GM12892 (cell line): ENCODE results near the gene PPFIA1.
"Not testable (repeated sequence)": the region's sequence is repeated elsewhere in the genome, so short reads cannot be mapped to it uniquely, and the experiment has no call there.

Experiments used
- DNase-seq: peaks from one replicate; pipeline ENCODE4 v3.0.0; 2011; ENCODE audit not compliant: insufficient read length
- FAIRE-seq: peaks from 2 replicates; lab custom pipeline; 2011; peaks lifted over from hg19 to GRCh38; lab: Jason Lieb, UNC
- POLR2A ChIP-seq: IDR thresholded peaks from 2 replicates; pipeline ENCODE4 v1.6.1; 2011; ENCODE audit warnings: low read depth, low read length, control low read depth
- POLR2AphosphoS5 ChIP-seq: IDR thresholded peaks from 2 replicates; pipeline ENCODE4 v1.6.1; 2011; ENCODE audit warnings: low read depth, low read length, control low read depth
- TAF1 ChIP-seq: IDR thresholded peaks from 2 replicates; pipeline ENCODE4 v1.6.1; 2011; ENCODE audit warnings: low read depth, mild to moderate bottlenecking, control low read depth, low read length, borderline replicate concordance

The PPFIA1 gene

GRCh38 chr11:70405679-70406395 lies 135.3 kb downstream of the PPFIA1 start:
- TF ChIP-seq POLR2AphosphoS5 = no peak
- TF ChIP-seq TAF1 = no peak
- no peak for TF ChIP-seq POLR2A
- FAIRE-seq (no peak), DNase-seq (no peak)

GRCh38 chr11:70407121-70407520 lies 136.6 kb downstream of the PPFIA1 start:
- no peak for TF ChIP-seq TAF1
- no peak for FAIRE-seq
- no peak for DNase-seq

GRCh38 chr11:70407814-70408213 lies 137.3 kb downstream of the PPFIA1 start:
- FAIRE-seq (no peak), DNase-seq (no peak)
- no peak for TF ChIP-seq POLR2AphosphoS5
- TF ChIP-seq TAF1 = no peak
- TF ChIP-seq POLR2A = no peak

- not testable (repeated sequence) for DNase-seq, FAIRE-seq
Measured at GRCh38 chr11:70408326-70408725, 137.8 kb downstream of the PPFIA1 start.

DNA sequence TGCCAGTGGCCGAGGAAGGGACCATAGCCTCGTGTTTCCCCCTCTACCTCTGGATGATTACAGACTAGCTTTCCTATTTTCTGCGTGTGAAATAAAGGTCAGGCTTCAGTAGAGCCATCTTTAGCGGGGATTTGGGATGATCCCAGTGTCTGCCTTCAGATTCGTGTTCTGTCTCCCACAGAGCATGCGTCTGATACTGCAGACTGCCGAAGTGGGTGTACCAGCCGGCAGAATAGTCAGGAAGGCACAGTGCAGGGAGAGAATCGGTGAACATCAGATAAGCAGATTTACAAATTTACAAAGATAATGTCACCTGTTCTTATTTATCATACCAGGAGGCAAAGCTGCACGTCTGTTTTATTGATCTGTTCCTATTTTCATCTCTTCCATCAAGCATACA lies 138.9 kb downstream of the PPFIA1 start:
- TF ChIP-seq TAF1 = no peak
- no peak for TF ChIP-seq POLR2A
- TF ChIP-seq POLR2AphosphoS5 = no peak
- FAIRE-seq = no peak
- DNase-seq = no peak

DNA sequence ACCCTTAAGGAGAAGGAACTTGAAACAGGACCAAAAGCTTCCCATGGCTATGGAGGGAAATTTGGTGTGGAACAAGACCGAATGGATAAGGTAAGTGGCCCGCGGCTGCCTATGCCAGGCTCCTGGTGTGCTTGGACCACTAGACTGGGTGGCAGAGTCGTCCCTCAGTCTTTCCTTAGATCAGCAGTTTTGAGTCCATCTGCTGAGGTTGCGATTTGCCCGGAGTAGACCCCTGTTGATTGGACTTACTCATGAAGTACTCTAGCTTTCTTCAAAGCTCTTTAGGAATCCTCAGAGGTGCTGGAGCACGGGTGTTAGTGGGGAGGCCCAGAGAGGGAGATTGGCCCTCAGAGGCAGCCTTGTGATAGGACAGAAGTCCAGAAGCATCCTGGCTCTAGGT lies 139.4 kb downstream of the PPFIA1 start:
- FAIRE-seq = no peak
- TF ChIP-seq TAF1 (no peak), POLR2A (no peak), POLR2AphosphoS5 (no peak)
- DNase-seq = no peak

- FAIRE-seq = no peak
- TF ChIP-seq POLR2AphosphoS5 (no peak), POLR2A (no peak), TAF1 (no peak)
- no peak for DNase-seq
Measured at GRCh38 chr11:70410276-70411205, 140.1 kb downstream of the PPFIA1 start.

GRCh38 chr11:70411713-70412452 lies 141.4 kb downstream of the PPFIA1 start:
- no peak for TF ChIP-seq POLR2AphosphoS5
- TF ChIP-seq TAF1 = no peak
- no peak for TF ChIP-seq POLR2A
- no peak for FAIRE-seq
- no peak for DNase-seq

- FAIRE-seq = no peak
- TF ChIP-seq TAF1 (no peak), POLR2AphosphoS5 (no peak), POLR2A (no peak)
Measured at GRCh38 chr11:70413151-70413550, 142.7 kb downstream of the PPFIA1 start.

GRCh38 chr11:70414341-70415100 lies 144.0 kb downstream of the PPFIA1 start:
- DNase-seq = no peak
- no peak for TF ChIP-seq TAF1
- TF ChIP-seq POLR2AphosphoS5 = no peak
- no peak for TF ChIP-seq POLR2A
- FAIRE-seq = no peak

More at GRCh38 chr11:70413151-70413550, 142.7 kb downstream of the PPFIA1 start:
- no peak for DNase-seq

GRCh38 chr11:70415191-70415590 lies 144.7 kb downstream of the PPFIA1 start:
- no peak for FAIRE-seq
- DNase-seq = no peak
- TF ChIP-seq POLR2AphosphoS5 (no peak), POLR2A (no peak), TAF1 (no peak)
